ENCODE measurements around the gene NR2C2AP.

- TF ChIP-seq, protein P1, sequence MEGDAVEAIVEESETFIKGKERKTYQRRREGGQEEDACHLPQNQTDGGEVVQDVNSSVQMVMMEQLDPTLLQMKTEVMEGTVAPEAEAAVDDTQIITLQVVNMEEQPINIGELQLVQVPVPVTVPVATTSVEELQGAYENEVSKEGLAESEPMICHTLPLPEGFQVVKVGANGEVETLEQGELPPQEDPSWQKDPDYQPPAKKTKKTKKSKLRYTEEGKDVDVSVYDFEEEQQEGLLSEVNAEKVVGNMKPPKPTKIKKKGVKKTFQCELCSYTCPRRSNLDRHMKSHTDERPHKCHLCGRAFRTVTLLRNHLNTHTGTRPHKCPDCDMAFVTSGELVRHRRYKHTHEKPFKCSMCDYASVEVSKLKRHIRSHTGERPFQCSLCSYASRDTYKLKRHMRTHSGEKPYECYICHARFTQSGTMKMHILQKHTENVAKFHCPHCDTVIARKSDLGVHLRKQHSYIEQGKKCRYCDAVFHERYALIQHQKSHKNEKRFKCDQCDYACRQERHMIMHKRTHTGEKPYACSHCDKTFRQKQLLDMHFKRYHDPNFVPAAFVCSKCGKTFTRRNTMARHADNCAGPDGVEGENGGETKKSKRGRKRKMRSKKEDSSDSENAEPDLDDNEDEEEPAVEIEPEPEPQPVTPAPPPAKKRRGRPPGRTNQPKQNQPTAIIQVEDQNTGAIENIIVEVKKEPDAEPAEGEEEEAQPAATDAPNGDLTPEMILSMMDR (IDR thresholded peaks at IDR 0.05; ENCODE audit: extremely low read depth in 1 of 2, insufficient read depth in 1 of 2, low read depth in 1 of 2, low read length in 2 of 2): no peak
- no peak for TF ChIP-seq POLR2A (IDR thresholded peaks at IDR 0.05; ENCODE audit: low read depth, low read length)
These were observed 10.2 kb downstream of the NR2C2AP start for GRCh38 chr19:19192910-19193423.
